ENCODE measurements around the gene GTF2A1.
A peak's percentile ranks its signal among the peaks of the same experiment; 100 is the strongest.

GTF2A1 gene

DNA sequence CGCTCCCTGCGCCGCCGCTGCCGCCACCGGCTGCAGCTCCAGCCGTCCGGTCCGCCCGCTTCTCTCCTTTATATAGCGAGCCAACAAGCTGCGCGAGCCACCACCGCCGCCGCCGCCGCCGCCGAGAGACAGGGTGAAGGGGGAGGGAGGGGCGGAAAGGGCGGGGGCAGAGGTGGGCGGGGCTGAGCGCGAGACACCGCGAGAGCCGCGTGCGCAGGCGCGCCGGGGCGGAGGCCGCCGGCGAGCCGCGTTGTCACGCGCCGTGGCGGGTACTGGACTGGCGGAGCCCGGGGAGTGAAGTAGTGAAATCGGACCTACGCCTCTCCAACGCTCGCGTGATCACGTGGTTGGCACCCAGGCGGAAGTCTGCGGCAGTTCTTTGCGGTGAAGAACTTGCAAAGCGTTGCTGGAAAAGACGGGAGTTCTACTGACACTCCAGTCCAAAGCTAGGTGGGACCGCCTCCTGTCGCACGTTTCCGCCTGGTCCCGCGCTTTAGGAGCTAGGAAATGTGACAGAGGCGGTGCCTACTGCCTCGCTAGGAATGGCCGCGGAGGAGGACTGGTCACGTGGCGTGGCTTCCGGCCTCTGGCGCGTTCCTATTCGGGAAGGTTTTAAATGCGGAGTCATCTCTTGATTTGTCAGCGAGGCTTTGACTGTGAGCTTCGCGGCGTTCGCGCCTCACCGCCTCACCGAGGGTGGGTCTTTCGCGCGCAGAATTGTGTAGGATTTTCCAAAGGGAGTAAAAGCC lies at the start of gene GTF2A1:
Gene GTF2A1 (minus strand): TSS at position 130 of the 749 bp plus-strand sequence. CDS start 441 bp downstream, outside the sequence.
- H2AFZ ChIP-seq (ENCODE audit: low read length), result no peak within 1 kb of the TSS; the same call in 1 of the 2 replicates
- no peaks in the 10 kb centered on the region for H3F3A ChIP-seq (ENCODE audit: insufficient read depth, low read length)
- H3K9me2 ChIP-seq (ENCODE audit: low read depth, low read length), result no peaks in the 10 kb centered on the region
- TF ChIP-seq, protein P1, sequence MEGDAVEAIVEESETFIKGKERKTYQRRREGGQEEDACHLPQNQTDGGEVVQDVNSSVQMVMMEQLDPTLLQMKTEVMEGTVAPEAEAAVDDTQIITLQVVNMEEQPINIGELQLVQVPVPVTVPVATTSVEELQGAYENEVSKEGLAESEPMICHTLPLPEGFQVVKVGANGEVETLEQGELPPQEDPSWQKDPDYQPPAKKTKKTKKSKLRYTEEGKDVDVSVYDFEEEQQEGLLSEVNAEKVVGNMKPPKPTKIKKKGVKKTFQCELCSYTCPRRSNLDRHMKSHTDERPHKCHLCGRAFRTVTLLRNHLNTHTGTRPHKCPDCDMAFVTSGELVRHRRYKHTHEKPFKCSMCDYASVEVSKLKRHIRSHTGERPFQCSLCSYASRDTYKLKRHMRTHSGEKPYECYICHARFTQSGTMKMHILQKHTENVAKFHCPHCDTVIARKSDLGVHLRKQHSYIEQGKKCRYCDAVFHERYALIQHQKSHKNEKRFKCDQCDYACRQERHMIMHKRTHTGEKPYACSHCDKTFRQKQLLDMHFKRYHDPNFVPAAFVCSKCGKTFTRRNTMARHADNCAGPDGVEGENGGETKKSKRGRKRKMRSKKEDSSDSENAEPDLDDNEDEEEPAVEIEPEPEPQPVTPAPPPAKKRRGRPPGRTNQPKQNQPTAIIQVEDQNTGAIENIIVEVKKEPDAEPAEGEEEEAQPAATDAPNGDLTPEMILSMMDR (IDR thresholded peaks at IDR 0.05; ENCODE audit: low read length), result no peak
- no peak for TF ChIP-seq EZH2 (IDR thresholded peaks at IDR 0.05; ENCODE audit: borderline replicate concordance, low read length)
- peaks cover 30% of the 10 kb centered on the region for H3K4me1 ChIP-seq (ENCODE audit: insufficient read depth, low read length, severe bottlenecking)
- peak within 1 kb of the TSS; percentile 88 for H3K4me2 ChIP-seq (ENCODE audit: low read length)
- peak within 1 kb of the TSS; percentile 100 for H3K9ac ChIP-seq (ENCODE audit: low read length)
- peak within 1 kb of the TSS; percentile 97 for H3K4me3 ChIP-seq (ENCODE audit: low read depth, low read length, poor library complexity, severe bottlenecking)
- peaks cover 19% of the 10 kb centered on the region for H3K79me2 ChIP-seq (ENCODE audit: insufficient read depth, low read length)
- peaks cover 10% of the 10 kb centered on the region for H3K36me3 ChIP-seq (ENCODE audit: insufficient read depth, low read length)
- no peaks in the 10 kb centered on the region for H3K27me3 ChIP-seq (ENCODE audit: insufficient read depth, low read length)
- H4K20me1 ChIP-seq (ENCODE audit: insufficient read depth, low read length), result no peaks in the 10 kb centered on the region
- no peaks in the 10 kb centered on the region for H3K9me3 ChIP-seq (ENCODE audit: low read length)
- peak within 1 kb of the TSS; percentile 99 for H3K27ac ChIP-seq (ENCODE audit: low read depth, low read length, poor library complexity, severe bottlenecking)

DNA sequence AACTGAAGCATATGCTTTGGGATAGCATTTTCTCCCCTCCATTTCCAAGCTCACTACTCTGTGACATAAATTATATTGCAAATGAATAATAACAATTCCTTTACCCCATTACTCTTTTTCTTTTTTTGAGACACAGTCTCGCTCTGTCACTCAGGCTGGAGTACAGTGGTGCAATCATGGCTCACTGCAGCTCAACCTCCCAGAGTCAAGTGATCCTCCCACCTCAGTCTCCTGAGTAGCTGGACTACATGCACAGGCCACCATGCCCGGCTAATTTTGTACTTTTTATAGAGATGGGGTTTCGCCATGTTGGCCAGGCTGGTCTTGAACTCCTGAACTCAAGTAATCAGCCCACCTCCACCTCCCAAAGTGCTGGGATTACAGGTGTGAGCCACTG lies 49.2 kb upstream of the GTF2A1 start:
- Histone ChIP-seq H3K4me1 (ENCODE audit: insufficient read depth, low read length, severe bottlenecking) (no peaks in the 10 kb centered on the region), H2AFZ (ENCODE audit: low read length) (no peak overlapping the region), H3K9me2 (ENCODE audit: low read depth, low read length) (no peaks in the 10 kb centered on the region), H3K4me3 (ENCODE audit: low read depth, low read length, poor library complexity, severe bottlenecking) (no peak overlapping the region), H3K9ac (ENCODE audit: low read length) (no peak overlapping the region), H4K20me1 (ENCODE audit: insufficient read depth, low read length) (no peaks in the 10 kb centered on the region), H3K9me3 (ENCODE audit: low read length) (no peaks in the 10 kb centered on the region), H3K27ac (ENCODE audit: low read depth, low read length, poor library complexity, severe bottlenecking) (no peak overlapping the region), H3F3A (ENCODE audit: insufficient read depth, low read length) (no peaks in the 10 kb centered on the region), H3K36me3 (ENCODE audit: insufficient read depth, low read length) (no peaks in the 10 kb centered on the region), H3K27me3 (ENCODE audit: insufficient read depth, low read length) (0 out of 2 replicates have a peak, but pooled peaks cover 3% of the 10 kb centered on the region), H3K4me2 (ENCODE audit: low read length) (no peak overlapping the region), H3K79me2 (ENCODE audit: insufficient read depth, low read length) (no peaks in the 10 kb centered on the region)
- TF ChIP-seq, protein P1 (IDR thresholded peaks at IDR 0.05; ENCODE audit: low read length), result no peak
- no peak for TF ChIP-seq EZH2 (IDR thresholded peaks at IDR 0.05; ENCODE audit: borderline replicate concordance, low read length)

DNA sequence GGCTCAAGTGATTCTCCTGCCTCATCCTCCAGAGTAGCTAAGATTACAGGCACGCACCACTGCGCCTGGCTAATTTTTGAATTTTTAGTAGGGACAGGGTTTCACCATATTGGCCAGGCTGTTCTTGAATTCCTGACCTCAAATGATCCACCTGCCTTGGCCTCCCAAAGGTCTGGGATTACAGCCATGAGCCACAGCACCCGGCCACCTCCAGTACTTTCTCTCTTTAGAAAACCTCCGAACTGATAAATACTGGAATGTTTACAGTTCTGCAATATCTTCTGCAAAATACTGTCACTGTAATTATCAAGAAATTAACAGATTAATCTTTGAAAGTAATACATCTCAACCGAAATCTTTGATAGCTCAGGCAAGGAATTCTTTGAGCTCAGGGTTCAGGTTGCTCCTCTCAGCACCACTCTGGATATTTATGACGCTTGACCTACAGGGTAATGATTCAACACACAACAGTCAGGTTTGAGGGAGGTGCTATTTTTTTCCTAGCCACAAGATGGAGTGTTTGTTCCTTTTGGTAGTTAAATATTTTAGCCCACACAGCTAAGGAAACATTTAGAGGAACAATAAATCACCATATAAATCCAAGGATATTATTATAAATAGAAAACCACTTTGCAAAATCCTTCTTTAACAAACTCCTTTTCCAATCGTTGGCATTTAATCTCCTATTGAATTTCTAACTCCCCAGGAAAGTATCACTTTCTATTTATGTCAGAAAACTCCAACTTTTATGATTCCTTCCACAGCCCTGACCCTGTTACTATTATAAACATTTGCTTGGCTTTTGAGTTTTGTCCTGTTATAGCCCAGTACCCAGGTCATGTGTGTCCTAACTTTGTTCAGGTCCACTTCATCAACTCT lies 48.6 kb upstream of the GTF2A1 start:
- Histone ChIP-seq H3K27me3 (ENCODE audit: insufficient read depth, low read length) (0 out of 2 replicates have a peak, but pooled peaks cover 3% of the 10 kb centered on the region), H3K9ac (ENCODE audit: low read length) (no peak overlapping the region), H3K79me2 (ENCODE audit: insufficient read depth, low read length) (no peaks in the 10 kb centered on the region), H3K4me1 (ENCODE audit: insufficient read depth, low read length, severe bottlenecking) (no peaks in the 10 kb centered on the region), H3K9me2 (ENCODE audit: low read depth, low read length) (no peaks in the 10 kb centered on the region), H3K27ac (ENCODE audit: low read depth, low read length, poor library complexity, severe bottlenecking) (no peak overlapping the region), H3F3A (ENCODE audit: insufficient read depth, low read length) (no peaks in the 10 kb centered on the region), H2AFZ (ENCODE audit: low read length) (no peak overlapping the region), H3K4me2 (ENCODE audit: low read length) (no peak overlapping the region), H4K20me1 (ENCODE audit: insufficient read depth, low read length) (no peaks in the 10 kb centered on the region), H3K36me3 (ENCODE audit: insufficient read depth, low read length) (no peaks in the 10 kb centered on the region), H3K4me3 (ENCODE audit: low read depth, low read length, poor library complexity, severe bottlenecking) (no peak overlapping the region), H3K9me3 (ENCODE audit: low read length) (no peaks in the 10 kb centered on the region)
- TF ChIP-seq EZH2 (IDR thresholded peaks at IDR 0.05; ENCODE audit: borderline replicate concordance, low read length), result no peak
- TF ChIP-seq, protein P1 (IDR thresholded peaks at IDR 0.05; ENCODE audit: low read length), result peak; percentile 67
